Right atrium auricular region (tissue), 2 donors: Measurements from ENCODE around the gene PEX7. TPM values are rescaled to one million over a fixed set of nuclear protein-coding genes. Genes with fewer than 3 reads are reported as not detected.
"Not testable (repeated sequence)": the region's sequence is repeated elsewhere in the genome, so short reads cannot be mapped to it uniquely, and the experiment has no call there.

Experiments
- DNase-seq: peaks from one replicate; pipeline ENCODE4 v3.0.0-alpha.2; 2019; ENCODE audit warnings: low spot score
- H3K27ac ChIP-seq, 2 donors: fragments of 200-600 bp; sonication (generic); 1 replicate in 1 of 2; 2 replicates in 1 of 2; pipeline ENCODE4 v1.5.1; 2016 to 2019
- H3K27me3 ChIP-seq, 2 donors: fragments of 200-600 bp; sonication (generic); one replicate each; pipeline versions ENCODE4 v1.5.1 to v1.6.0; 2017 to 2019
- H3K36me3 ChIP-seq: fragments of 200-600 bp; sonication (generic); one replicate; pipeline ENCODE4 v1.5.1; 2016
- H3K4me1 ChIP-seq, 2 donors: fragments of 200-600 bp; sonication (generic); one replicate each; pipeline versions ENCODE4 v1.5.1 to v1.6.0; 2017 to 2019
- H3K4me3 ChIP-seq, 2 donors: fragments of 200-600 bp; sonication (generic); 1 replicate in 1 of 2; 2 replicates in 1 of 2; pipeline ENCODE4 v1.5.1; 2017 to 2019; ENCODE audit warnings: mild to moderate bottlenecking in 1 of 2, moderate library complexity in 1 of 2
- H3K9me3 ChIP-seq, 2 donors: fragments of 200-600 bp; sonication (generic); one replicate each; pipeline ENCODE4 v1.5.1; 2019
- CTCF ChIP-seq, 2 donors: fragments of 200-600 bp; sonication (generic); IDR thresholded peaks; one replicate each; pipeline ENCODE4 v1.5.1; 2019; ENCODE audit warnings: antibody characterized with exemption in 2 of 2
- total RNA-seq, 2 donors: library from RNA; depleted of rRNA; stranded (reverse); fragments of >200 nt; gene quantifications; one replicate each; pipeline ENCODE4 v1.1.0, GENCODE V29; 2016

Gene PEX7
- total RNA-seq, 2 donors from 2014 or later: 7.2 to 14.5 TPM

GRCh38 chr6:136947037-136947436 lies 124.6 kb downstream of the PEX7 start:
- no peaks in the 10 kb centered on the region for H3K4me1 ChIP-seq
- no peak for TF ChIP-seq CTCF (IDR thresholded peaks at IDR 0.05)
- H3K9me3 ChIP-seq: no peaks in the 10 kb centered on the region

GRCh38 chr6:136949957-136950356 lies 127.6 kb downstream of the PEX7 start:
- DNase-seq, H3K4me1 ChIP-seq, H3K36me3 ChIP-seq, H3K27me3 ChIP-seq, H3K4me3 ChIP-seq, H3K9me3 ChIP-seq, H3K27ac ChIP-seq: not testable (repeated sequence)

More at GRCh38 chr6:136947037-136947436, 124.6 kb downstream of the PEX7 start:
- H3K4me3 ChIP-seq: no peak overlapping the region
- no peak overlapping the region for H3K27ac ChIP-seq
- no peaks in the 10 kb centered on the region for H3K27me3 ChIP-seq
- H3K36me3 ChIP-seq: no peaks in the 10 kb centered on the region
- DNase-seq: no peak

- Histone ChIP-seq H3K27me3 (no peaks in the 10 kb centered on the region), H3K9me3 (no peaks in the 10 kb centered on the region), H3K36me3 (no peaks in the 10 kb centered on the region), H3K4me1 (no peaks in the 10 kb centered on the region), H3K27ac (no peak overlapping the region), H3K4me3 (no peak overlapping the region)
- no peak for TF ChIP-seq CTCF (IDR thresholded peaks at IDR 0.05)
- no peak for DNase-seq
These were observed 128.2 kb downstream of the PEX7 start for GRCh38 chr6:136950436-136951126.

GRCh38 chr6:136952714-136953260 lies 130.4 kb downstream of the PEX7 start:
- TF ChIP-seq CTCF (IDR thresholded peaks at IDR 0.05): no peak
- Histone ChIP-seq H3K27me3 (no peaks in the 10 kb centered on the region), H3K9me3 (no peaks in the 10 kb centered on the region), H3K4me3 (no peak overlapping the region), H3K36me3 (no peaks in the 10 kb centered on the region), H3K27ac (no peak overlapping the region), H3K4me1 (peaks cover 0 to 8% of the 10 kb centered on the region in 2 donors)
- DNase-seq: no peak

GRCh38 chr6:136955123-136955522 lies 132.7 kb downstream of the PEX7 start:
- H3K36me3 ChIP-seq: no peaks in the 10 kb centered on the region
- no peak overlapping the region for H3K4me3 ChIP-seq
- H3K9me3 ChIP-seq: no peaks in the 10 kb centered on the region
- peaks cover 0 to 8% of the 10 kb centered on the region in 2 donors for H3K4me1 ChIP-seq
- TF ChIP-seq CTCF (IDR thresholded peaks at IDR 0.05): no peak
- DNase-seq: no peak
- no peaks in the 10 kb centered on the region for H3K27me3 ChIP-seq
- H3K27ac ChIP-seq: no peak overlapping the region

GRCh38 chr6:136956590-136957544 lies 134.5 kb downstream of the PEX7 start:
- TF ChIP-seq CTCF (IDR thresholded peaks at IDR 0.05): no peak
- no peak for DNase-seq
- H3K27ac ChIP-seq: no peak overlapping the region

More at GRCh38 chr6:136956590-136957544, 134.5 kb downstream of the PEX7 start:
- Histone ChIP-seq H3K27me3 (no peaks in the 10 kb centered on the region), H3K4me1 (peaks cover 0 to 12% of the 10 kb centered on the region in 2 donors), H3K4me3 (no peak overlapping the region), H3K9me3 (no peaks in the 10 kb centered on the region), H3K36me3 (no peaks in the 10 kb centered on the region)
